KOPT-K1 (cell line): ENCODE measurements around the gene DUSP16.

ENCODE experiments used
- H3K27ac ChIP-seq: fragments of 200-600 bp; sonication (generic); 2 replicates; pipeline ENCODE4 v1.5.1; 2016; ENCODE audit warnings: antibody characterized with exemption, mild to moderate bottlenecking, low read depth, low read length; ENCODE audit not compliant: poor library complexity, severe bottlenecking
- H3K36me3 ChIP-seq: fragments of 200-600 bp; sonication (generic); 2 replicates; pipeline ENCODE4 v1.5.1; 2017; ENCODE audit warnings: antibody characterized with exemption, mild to moderate bottlenecking, low read length, moderate library complexity; ENCODE audit not compliant: insufficient read depth
- H3K9me3 ChIP-seq: fragments of 200-600 bp; sonication (generic); 2 replicates; pipeline ENCODE4 v1.5.1; 2017; ENCODE audit warnings: antibody characterized with exemption, low read length, mild to moderate bottlenecking; ENCODE audit not compliant: insufficient read depth, poor library complexity, severe bottlenecking

The DUSP16 gene

DNA sequence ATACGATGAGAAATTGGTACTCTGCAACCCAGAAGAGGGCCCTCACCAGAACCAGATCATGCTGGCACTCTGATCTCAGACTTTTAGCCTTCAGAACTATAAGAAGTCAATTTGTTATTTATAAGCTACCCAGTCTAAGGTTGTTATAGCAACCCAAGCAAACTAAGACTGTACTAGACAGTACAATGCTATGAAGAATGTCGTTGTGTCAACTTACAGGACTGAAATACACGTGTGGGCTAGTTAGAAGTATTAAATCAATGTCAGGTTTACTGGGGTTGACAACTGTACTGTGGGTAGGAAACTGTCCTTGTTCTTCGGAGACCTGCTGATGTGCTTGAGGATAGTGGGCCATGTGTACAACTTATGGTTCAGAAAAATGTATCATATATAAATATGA, 19.7 kb downstream of the DUSP16 start:
- H3K36me3 ChIP-seq = no peaks in the 10 kb centered on the region
- no peak overlapping the region for H3K27ac ChIP-seq
- no peaks in the 10 kb centered on the region for H3K9me3 ChIP-seq

DNA sequence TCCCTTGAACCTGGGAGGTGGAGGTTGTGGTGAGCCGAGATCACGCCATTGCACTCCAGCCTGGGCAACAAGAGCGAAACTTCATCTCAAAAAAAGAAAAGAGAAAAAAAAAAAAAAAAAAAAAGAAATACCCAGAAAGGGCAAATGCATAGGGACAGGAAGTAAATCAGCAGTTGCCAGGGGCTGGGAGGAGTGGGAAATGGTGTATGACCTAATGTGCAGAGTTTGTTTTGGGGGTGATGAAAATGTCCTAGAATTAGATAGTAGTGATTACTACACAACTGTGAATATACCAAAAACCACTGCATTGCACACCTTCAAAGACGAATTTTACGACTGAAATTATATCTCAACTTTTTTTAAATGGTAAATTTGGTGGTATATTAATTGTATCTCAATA, 20.4 kb downstream of the DUSP16 start:
- H3K36me3 ChIP-seq = no peaks in the 10 kb centered on the region
- no peaks in the 10 kb centered on the region for H3K9me3 ChIP-seq
- H3K27ac ChIP-seq = no peak overlapping the region

DNA sequence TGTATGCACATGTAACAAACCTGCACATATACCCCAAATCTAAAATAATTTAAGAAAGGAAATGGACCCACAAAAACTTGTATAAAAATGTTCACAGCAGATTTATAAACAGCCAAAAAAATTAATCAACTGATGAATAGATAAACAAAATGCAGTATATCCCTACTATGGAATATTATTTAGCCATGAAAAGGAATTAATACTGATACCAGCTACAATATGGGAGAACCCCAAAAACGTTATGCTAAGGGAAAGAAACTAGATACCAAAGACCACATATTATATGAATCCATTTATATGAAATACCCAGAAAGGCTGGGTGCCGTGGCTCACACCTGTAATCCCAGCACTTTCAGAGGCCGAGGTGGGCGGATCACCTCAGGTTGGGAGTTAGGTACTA, 20.9 kb downstream of the DUSP16 start:
- Histone ChIP-seq H3K36me3 (no peaks in the 10 kb centered on the region), H3K27ac (no peak overlapping the region), H3K9me3 (no peaks in the 10 kb centered on the region)

DNA sequence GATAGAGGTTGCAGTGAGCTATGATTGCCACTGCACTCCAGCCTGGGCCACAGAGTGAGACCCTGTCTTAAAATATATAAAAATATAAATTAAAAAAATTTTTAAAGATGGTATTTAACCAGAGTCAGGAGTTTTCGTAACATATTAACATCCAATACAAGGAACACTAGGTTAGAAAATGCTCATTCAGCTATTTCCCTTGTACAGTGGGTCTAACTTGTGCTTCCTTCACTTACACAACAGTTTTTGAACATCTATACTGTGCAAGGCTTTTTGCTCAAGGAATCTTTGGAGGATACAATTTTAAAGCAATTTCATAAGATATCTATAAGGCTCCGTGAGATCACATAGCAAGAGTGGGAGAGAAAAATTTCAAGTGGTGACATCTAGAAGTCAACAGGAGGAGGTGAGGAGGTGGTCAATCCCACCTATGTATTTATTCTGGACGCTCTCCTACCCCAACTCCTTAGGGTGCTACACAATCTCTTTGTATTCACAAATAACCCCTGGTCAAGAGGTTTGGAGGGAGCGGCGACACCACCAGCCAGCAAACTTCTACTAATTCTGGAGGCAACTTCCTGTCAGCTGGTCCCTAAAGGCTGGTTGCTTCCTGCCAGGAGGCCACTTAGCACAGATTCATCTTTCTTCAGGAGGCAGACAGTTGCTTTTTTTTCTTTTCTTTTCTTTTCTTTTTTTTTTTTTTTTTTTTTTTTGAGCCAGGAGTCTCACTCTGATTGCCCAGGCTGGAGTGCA, 22.2 kb downstream of the DUSP16 start:
- H3K27ac ChIP-seq = peak overlapping the region; percentile 44
- H3K9me3 ChIP-seq = no peaks in the 10 kb centered on the region
- H3K36me3 ChIP-seq = no peaks in the 10 kb centered on the region

DNA sequence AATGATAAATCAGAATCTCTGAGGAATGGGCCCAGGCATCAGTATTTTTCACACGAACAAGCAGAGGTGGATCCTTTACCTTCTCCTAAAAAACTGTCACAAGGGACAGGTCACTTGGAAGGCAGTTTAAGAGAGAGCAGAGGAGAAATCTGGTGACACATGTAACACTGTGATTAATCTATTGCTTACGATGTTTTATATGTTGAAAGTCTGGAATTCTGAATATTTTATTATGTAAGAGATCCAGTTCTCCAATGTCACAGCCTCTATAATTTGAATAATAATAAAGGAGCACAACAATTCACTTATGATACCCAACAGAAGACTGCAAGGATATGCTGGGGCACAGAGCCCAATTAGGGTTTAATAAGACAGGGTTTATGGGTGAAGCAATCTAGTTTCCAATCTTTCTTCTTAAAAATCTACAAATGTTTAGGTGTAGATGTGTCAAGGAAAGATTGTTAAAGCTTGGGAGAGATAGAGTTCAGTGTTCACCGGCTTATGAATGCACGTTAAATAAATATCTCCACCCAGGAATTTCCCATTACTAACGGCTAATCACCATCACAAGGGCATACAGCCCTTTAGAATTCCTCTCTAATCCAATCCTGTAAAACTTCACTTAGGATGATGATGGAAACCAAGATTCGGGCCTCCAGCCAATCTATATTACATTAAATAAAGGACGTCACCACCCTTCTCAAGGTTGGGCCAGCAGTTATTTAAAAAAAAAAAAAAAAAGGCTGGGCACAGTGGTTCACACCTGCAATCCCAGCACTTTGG, 23.4 kb downstream of the DUSP16 start:
- Histone ChIP-seq H3K36me3 (no peaks in the 10 kb centered on the region), H3K27ac (no peak overlapping the region), H3K9me3 (no peaks in the 10 kb centered on the region)

DNA sequence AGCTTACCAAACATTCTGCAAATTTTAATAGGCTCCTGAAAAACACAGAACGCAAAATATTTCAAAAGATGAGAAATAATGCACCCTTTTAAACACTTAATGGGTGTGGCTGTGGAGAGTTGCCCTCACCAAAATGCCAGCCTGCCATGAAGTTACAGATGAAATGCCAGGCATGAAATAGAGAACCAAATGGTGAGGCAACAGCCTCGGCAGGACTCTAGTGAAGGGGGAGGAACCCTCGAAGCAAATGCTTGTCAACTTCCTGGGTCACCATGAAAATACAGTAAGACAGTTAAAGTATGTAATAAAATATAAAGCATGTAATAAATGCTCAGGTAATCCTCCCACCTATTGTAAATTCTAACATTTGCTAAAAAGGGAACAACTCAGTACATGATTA, 24.1 kb downstream of the DUSP16 start:
- Histone ChIP-seq H3K9me3 (no peaks in the 10 kb centered on the region), H3K36me3 (no peaks in the 10 kb centered on the region), H3K27ac (no peak overlapping the region)

DNA sequence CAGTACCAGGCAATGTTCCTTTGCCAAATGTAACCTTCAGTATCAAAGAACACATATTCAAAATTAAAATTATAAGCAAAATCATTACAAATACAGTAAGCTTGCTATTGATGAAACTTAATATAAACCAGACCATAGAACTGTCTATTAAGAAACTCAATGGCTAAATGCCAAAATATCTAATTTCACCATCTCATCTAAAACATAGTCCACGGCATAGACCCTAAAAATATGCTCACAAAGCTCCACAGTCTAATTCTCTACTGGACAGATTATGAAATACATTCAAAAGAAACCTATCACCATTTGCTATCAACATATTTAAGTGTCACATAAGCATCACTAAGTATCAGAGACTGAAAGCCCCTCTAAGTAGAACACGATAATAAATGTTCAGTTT, 25.2 kb downstream of the DUSP16 start:
- H3K9me3 ChIP-seq = no peaks in the 10 kb centered on the region
- no peak overlapping the region for H3K27ac ChIP-seq
- no peaks in the 10 kb centered on the region for H3K36me3 ChIP-seq

DNA sequence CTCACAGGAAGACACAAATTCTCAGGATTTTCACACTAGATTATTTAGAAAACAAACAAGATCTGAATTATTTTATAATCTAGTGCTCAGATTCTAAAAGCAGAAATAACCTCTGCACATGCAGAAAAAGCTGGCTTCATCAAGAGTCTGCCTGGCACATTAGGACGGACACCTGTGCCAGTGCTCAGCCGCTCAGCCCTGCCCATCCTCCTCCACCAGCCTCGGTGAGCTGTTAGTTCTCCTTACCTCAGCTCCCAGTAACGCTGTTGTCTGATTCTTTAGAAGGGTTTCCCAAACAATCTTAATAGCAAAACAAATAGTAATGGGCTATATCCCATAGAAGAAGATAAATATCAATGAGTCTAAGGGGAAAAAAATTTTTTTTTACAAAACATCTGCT, 27.7 kb downstream of the DUSP16 start:
- H3K27ac ChIP-seq = no peak overlapping the region
- H3K9me3 ChIP-seq = no peaks in the 10 kb centered on the region

DNA sequence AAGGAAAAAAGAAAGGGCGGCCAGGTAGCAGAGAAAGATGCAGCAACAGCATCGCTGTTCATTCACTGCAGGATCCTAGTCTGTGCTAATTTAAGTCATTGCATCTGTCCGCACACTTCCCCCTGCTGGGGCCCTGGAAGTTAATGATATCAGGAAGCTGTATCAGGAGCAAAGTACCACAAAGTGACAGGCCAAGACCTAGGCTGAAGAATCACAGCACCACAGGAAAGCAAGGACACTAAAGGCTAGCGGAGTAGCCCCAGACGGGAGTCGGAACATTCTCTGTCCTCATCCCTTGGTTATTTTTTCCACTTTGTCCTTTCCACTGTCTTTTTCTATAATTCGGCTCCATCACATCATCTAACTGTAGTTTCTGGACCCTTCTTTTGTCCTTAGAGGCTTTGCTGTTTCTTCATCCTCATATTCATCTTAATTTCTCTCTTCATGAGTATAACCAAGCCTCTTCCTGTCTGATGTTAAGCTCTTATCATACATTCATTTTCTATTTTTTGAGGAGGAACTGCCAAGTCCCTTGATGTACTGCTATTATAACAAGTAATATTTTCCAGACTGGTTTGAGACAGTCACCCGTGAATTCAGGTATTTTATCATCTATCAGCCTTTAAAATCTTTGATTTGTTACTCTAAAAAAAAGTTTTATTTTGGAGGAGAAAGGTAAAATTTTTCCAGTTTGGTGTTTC, 28.3 kb downstream of the DUSP16 start:
- no peak overlapping the region for H3K27ac ChIP-seq
- no peaks in the 10 kb centered on the region for H3K36me3 ChIP-seq

More for the DNA sequence above, 27.7 kb downstream of the DUSP16 start:
- no peaks in the 10 kb centered on the region for H3K36me3 ChIP-seq

DNA sequence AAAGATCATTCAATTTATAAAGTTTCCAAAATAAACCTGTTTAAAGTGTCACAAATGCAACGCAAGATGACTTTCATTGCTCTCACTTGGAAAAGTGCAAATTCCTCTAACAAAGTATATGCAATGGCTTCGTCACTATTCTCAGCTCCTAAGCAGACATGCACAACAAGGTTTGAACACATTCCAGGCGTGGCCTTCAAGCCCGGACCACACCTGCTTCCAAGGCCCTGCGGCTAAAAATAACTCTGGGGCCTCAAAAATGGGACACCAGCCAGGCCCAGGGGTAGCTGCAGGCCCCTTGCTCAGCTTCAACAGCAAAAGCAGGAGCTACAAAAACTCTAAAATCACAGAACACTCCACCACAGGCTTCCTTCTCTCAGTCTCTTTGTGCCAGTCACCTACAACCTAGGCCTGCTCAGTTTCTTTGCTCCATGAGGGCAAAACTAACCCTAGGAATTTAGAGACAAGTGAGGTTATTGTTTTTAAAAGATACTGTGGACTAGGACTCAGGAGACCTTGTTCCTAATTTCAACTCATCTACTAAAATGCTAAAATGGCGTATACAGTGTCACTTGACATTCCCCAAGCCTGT, 29.3 kb downstream of the DUSP16 start:
- Histone ChIP-seq H3K9me3 (no peaks in the 10 kb centered on the region), H3K36me3 (no peaks in the 10 kb centered on the region), H3K27ac (no peak overlapping the region)

More for the DNA sequence above, 28.3 kb downstream of the DUSP16 start:
- no peaks in the 10 kb centered on the region for H3K9me3 ChIP-seq

DNA sequence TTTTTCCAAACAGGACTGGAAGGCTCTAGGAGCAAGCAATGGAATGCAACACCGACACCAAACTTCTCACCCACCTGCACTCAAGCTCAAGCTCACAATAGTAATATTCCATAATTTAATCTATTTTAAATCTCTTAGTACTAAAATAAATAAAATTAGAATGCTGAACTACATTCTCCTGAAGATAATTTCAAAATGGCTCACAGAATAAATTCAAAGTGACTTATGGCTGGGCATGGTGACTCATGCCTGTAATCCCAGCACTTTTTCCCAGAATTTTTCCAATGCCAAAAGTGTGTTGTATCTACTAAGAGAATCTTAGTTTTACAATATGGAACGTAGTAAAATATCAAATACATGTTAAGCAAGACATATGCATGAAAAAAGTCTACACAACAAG, 31.5 kb downstream of the DUSP16 start:
- H3K9me3 ChIP-seq = no peaks in the 10 kb centered on the region
- H3K27ac ChIP-seq = no peak overlapping the region
- no peaks in the 10 kb centered on the region for H3K36me3 ChIP-seq

DNA sequence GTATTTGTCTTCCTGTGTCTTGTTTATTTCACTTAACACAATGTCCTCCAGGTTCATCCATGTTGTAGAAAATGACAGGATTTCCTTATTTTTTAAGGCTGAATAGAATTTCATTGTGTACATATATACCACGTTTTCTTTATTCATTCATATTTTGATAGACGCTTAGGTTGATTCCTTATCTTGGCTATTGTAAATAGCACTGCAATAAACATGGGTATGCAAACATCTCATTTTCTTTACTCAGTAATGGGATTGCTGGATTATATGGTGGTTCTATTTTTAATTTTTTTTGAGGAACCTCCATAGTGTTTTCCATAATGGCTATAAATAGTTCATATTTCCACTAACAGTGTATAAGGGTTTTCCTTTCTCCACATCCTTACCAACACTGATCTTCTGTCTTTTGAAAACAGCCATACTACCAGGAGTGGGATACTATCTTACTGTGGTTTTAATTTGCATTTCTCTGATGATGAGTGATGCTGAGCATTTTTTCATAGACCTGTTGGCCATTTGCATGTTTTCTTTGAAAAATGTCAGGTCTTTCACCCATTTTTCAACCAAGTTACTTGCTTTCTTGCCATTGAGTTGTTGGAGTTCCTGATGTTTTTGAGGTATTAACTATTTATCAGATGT, 32.8 kb downstream of the DUSP16 start:
- Histone ChIP-seq H3K9me3 (no peaks in the 10 kb centered on the region), H3K36me3 (no peaks in the 10 kb centered on the region), H3K27ac (no peak overlapping the region)

DNA sequence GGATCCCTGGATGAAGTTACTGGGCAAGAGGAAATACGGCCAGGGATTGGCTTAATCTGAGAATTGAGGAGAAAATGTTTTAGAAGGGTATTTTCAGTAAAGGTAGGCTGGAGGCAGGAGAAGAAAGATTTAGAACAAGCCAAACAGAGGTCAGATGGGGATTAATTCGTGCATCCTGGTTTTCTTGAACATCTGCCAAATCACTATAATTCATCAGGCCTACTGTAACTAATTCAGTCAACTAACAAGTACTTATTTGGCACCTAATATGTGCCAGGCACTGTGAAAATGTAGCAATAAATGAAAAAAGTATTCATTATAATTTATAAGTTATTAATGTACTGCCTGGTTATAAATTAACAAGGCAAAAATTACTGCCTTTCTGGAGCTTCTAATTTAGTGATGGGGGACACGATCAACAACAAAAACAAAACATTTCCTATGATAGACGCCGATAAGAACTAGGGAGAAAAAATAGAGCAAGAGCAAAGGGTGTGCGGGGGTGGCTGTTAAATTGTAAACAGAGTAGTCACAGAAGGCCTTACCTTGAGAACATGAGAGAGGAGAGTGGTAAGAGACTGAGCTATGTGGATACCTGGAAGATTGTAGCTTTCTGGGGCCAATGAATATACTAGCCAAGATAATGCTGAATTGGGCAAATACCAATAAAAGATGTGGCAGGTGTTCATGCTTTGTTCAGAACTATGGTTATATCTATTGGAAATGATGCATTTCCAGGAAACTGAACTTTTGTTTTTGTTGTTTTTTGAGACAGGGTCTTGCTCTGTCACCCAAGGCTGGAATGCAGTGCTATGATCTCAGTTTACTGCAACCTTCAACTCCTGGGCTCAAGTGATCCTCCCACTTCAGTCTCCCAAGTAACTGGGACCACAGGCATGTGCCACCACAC, 34.0 kb downstream of the DUSP16 start:
- H3K27ac ChIP-seq = no peak overlapping the region
- H3K9me3 ChIP-seq = no peaks in the 10 kb centered on the region

DNA sequence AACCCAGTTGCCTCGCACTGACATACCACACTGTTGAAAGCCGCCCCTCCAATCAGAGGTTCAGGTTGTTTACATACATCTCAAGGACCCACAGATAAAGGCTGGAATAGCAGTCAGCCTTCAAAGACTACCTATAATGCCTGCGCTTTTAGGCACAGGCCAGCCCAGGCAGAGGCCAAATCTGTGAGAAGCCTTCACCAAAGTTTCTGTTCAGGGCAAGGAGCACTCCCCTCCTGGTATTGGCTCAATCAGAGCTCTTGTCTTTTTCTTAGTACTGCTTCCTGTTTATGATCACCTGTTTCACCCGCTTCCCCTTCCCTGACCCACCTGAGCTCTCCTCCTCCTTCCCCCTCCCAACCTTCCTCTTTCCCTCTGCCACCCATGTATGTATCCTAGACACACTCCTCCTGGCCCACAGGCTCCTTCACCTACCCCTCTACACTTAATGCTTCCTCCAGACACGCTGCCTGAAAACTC, 34.8 kb downstream of the DUSP16 start:
- Histone ChIP-seq H3K36me3 (no peaks in the 10 kb centered on the region), H3K27ac (no peak overlapping the region), H3K9me3 (no peaks in the 10 kb centered on the region)

More for the DNA sequence above, 34.0 kb downstream of the DUSP16 start:
- no peaks in the 10 kb centered on the region for H3K36me3 ChIP-seq
